ENCODE data around the gene CPLANE2. TPM values are rescaled to one million over a fixed set of nuclear protein-coding genes. Genes with fewer than 3 reads are reported as not detected.
"Not testable (repeated sequence)": the region's sequence is repeated elsewhere in the genome, so short reads cannot be mapped to it uniquely, and the experiment has no call there.

Gene CPLANE2
- total RNA-seq, 2 donors from 2014 or later: 3.0 to 7.8 TPM

DNA sequence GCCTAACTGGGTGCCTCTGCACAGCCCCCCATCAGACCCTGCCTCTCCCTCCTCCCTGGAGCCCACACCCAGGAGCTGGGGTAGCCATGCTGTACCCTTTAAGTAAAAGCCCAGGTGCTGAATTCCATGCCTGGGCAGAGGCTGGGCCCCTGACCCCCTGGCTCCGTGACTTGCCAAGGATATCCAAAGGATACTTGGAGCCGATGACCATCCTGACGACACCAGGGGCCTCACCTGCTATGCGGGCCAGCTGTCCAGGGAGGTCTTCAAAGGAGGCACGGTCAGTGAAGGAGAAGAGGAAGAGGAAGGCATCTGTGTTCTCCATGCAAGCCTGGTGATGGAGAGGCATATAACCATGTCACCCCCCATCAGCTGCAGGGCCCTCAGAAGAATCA, 4.7 kb downstream of the CPLANE2 start:
- peaks cover 23% of the 10 kb centered on the region for H3K4me1 Mint-ChIP-seq (ENCODE audit: low read depth)
- peaks cover 0 to 3% of the 10 kb centered on the region in 2 donors for H3K36me3 Mint-ChIP-seq (ENCODE audit: insufficient read depth in 2 of 2)
- H3K4me3 Mint-ChIP-seq: no peak overlapping the region
- H3K27me3 Mint-ChIP-seq (ENCODE audit: low read depth): peaks cover 19% of the 10 kb centered on the region
- ATAC-seq (replicated peaks in 1 of 2) (no peak), DNase-seq (no peak)
- no peaks in the 10 kb centered on the region for H3K9me3 Mint-ChIP-seq
- no peak overlapping the region for H3K27ac Mint-ChIP-seq

DNA sequence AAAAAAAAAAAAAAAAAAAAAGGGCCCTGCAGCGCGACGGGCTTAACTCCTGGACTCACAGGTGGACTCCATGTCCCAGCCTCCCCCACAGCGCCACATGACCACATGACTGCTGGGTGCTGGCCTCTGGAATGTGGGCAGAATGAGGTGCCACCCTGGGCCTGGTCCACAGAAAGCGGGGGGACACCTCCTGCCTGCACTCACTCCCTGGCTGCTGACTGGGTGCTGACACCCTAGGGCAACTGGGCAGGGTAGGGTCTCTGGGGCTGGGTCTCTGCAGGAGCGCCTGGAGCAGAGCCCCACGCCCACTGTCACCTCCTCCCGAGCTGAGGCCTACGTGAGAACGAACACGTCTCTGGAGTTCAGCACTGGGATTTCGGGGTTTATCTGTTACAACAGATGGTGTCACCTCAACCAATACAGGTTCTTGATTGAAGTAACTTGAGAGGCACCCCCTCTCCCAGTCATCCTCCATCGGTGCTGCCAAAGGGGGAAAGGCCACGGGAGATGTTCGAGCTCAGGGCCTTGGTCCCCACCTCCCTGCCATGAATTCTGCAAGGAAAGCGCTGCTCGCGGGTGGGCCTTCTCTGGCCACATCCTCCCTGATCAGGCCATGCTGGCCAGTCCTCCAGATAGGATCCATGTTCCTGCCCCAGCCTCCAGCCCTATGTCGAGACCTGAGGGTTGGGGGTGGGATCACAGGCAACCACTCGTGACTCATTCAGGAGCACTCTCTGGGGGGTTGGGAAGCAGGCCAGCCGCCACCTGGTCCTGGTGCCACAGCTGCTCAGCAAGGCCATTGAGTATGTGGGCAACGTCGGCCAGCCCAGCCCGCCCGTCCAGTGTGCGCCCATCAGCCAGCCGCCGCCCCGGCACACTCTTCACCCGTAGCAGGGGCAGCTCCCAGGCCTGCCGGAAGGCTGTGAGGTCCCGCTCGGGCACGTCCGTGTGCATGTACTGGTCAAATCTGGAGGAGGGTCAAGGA, 5.4 kb downstream of the CPLANE2 start:
- Mint-ChIP-seq H3K27me3 (ENCODE audit: low read depth) (peaks cover 21% of the 10 kb centered on the region), H3K9me3 (no peaks in the 10 kb centered on the region), H3K36me3 (ENCODE audit: insufficient read depth in 2 of 2) (peaks cover 0 to 4% of the 10 kb centered on the region in 2 donors), H3K4me1 (ENCODE audit: low read depth) (peaks cover 17% of the 10 kb centered on the region), H3K27ac (no peak overlapping the region), H3K4me3 (no peak overlapping the region)
- DNase-seq (no peak), ATAC-seq (replicated peaks in 1 of 2) (no peak)

DNA sequence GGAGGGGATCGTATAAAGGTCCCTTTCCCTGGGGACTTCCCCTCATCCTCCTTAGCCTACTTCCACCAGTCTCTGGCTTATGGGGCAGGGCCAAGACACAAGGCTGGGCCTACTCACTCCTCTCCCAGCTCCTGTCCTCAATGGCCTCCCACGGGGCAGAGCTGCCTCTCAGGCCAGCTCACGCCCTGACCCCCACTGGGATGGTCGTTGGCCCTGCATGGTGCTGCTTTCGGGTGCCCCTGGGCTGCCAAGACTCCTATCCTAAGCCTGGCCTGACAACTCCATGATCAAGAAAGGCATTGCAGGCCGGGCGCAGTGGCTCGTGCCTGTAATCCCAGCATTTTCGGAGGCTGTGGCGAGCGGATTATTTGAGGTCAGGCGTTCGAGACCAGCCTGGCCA, 6.2 kb downstream of the CPLANE2 start:
- H3K36me3 Mint-ChIP-seq (ENCODE audit: insufficient read depth in 2 of 2): peaks cover 0 to 4% of the 10 kb centered on the region in 2 donors
- peaks cover 30% of the 10 kb centered on the region for H3K27me3 Mint-ChIP-seq (ENCODE audit: low read depth)
- ATAC-seq (replicated peaks in 1 of 2): no peak
- H3K27ac Mint-ChIP-seq: no peak overlapping the region
- H3K4me3 Mint-ChIP-seq: no peak overlapping the region
- no peak for DNase-seq
- no peaks in the 10 kb centered on the region for H3K9me3 Mint-ChIP-seq
- peaks cover 8% of the 10 kb centered on the region for H3K4me1 Mint-ChIP-seq (ENCODE audit: low read depth)

DNA sequence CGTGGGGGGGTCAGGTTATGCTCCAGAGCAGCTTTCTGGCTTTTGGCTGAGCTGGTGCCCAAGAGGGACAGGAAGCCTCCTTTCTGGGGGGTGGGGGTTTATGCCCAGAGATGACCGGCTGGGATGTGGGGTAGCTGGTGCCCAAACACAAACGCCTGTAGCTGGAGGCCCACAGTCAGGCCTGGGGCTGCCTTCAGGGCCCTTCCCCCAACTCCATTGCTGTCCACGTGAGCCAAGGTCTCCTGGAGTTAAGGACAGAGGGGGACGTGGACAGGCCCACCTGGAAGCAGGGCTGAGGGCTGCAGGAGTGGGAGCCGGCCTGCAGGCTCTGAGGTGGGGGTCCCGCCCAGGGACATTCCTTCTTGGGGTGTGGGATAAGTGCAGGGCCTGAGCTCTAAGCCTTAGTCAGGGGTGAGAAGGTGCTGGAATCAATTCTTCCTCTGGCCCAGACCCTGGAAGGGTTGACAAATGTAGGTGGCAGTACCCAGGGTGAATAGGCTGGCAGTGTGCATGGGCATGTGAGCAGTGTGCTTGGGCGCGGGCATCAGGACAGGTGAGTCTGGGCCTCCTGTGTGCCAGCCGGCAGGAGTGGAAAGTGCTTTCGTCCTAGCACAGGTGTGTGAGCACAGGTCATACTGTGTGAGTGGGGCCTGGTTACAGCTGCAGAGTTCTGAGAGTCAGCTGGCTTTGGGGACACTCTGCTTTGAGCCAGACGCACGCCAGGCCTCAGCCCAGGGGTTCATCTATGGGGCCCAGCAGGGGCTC, 6.8 kb downstream of the CPLANE2 start:
- H3K27ac Mint-ChIP-seq: no peak overlapping the region
- H3K4me3 Mint-ChIP-seq: no peak overlapping the region
- H3K27me3 Mint-ChIP-seq (ENCODE audit: low read depth): peaks cover 30% of the 10 kb centered on the region
- peaks cover 0 to 4% of the 10 kb centered on the region in 2 donors for H3K36me3 Mint-ChIP-seq (ENCODE audit: insufficient read depth in 2 of 2)
- ATAC-seq (replicated peaks in 1 of 2) (peak in 1 of 2 donors; percentile 16), DNase-seq (no peak)
- no peaks in the 10 kb centered on the region for H3K9me3 Mint-ChIP-seq
- H3K4me1 Mint-ChIP-seq (ENCODE audit: low read depth): peaks cover 8% of the 10 kb centered on the region

DNA sequence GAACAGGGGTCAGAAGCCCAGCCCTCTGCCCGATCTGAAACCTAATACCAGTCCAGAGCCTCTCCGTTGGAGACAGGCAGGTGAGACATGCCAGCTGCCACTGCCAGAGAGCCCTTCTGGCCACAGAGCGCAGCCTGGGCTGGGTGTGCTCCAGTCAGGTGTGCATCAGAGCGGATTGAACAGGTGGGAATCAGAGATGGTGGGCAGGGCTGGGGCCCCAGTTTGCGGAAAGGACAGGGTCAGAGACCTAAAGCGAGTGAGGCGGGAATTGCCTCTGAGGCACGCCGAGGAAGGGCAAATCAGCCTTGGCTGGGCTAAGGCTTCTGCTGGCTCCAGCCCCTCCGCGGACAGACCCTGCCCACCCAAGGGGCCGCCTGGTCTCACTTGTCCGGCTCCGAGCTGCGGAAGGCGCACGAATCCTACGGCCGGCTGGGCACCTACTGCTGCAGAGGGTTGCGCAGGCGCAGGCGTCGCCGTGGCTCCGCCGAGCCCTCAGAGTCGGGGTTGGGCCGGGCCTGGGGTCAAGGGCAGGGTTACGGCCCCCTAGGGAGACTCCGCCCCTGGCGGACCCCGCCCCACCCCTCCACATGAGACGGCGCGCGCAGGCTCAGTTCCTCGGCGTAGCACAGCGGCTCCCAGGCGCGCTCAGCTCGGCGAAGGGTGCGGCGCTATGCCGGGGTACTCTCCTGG, 10.3 kb downstream of the CPLANE2 start:
- H3K4me1 Mint-ChIP-seq (ENCODE audit: low read depth): peaks cover 8% of the 10 kb centered on the region
- H3K27ac Mint-ChIP-seq: no peak overlapping the region
- H3K9me3 Mint-ChIP-seq: no peaks in the 10 kb centered on the region
- no peak overlapping the region for H3K4me3 Mint-ChIP-seq
- peaks cover 37% of the 10 kb centered on the region for H3K27me3 Mint-ChIP-seq (ENCODE audit: low read depth)
- DNase-seq: no peak
- H3K36me3 Mint-ChIP-seq (ENCODE audit: insufficient read depth in 2 of 2): peaks cover 0 to 4% of the 10 kb centered on the region in 2 donors
- ATAC-seq (replicated peaks in 1 of 2): peak in 1 of 2 donors; percentile 33

DNA sequence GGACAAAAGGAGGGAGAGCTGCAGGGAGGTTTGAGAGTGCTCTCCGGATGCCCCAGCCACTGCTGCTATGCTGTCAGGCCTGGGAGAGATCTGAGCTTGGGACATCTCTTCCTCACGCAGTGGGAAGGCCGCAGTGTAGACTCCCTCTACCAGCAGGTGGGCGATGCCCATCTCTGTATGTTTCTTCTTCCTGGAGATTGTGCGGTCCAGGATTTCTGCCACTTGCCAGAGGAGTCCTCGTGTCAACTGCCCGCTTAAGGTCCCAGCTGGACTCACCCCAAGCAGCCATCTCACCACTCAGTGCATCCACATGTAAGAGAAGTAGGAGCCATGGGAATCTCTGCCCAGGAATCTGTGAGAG, 10.9 kb downstream of the CPLANE2 start:
- ATAC-seq (replicated peaks in 1 of 2): no peak
- no peak for DNase-seq
- peaks cover 0 to 4% of the 10 kb centered on the region in 2 donors for H3K36me3 Mint-ChIP-seq (ENCODE audit: insufficient read depth in 2 of 2)
- peaks cover 8% of the 10 kb centered on the region for H3K4me1 Mint-ChIP-seq (ENCODE audit: low read depth)
- peaks cover 37% of the 10 kb centered on the region for H3K27me3 Mint-ChIP-seq (ENCODE audit: low read depth)
- no peaks in the 10 kb centered on the region for H3K9me3 Mint-ChIP-seq
- no peak overlapping the region for H3K4me3 Mint-ChIP-seq
- no peak overlapping the region for H3K27ac Mint-ChIP-seq

DNA sequence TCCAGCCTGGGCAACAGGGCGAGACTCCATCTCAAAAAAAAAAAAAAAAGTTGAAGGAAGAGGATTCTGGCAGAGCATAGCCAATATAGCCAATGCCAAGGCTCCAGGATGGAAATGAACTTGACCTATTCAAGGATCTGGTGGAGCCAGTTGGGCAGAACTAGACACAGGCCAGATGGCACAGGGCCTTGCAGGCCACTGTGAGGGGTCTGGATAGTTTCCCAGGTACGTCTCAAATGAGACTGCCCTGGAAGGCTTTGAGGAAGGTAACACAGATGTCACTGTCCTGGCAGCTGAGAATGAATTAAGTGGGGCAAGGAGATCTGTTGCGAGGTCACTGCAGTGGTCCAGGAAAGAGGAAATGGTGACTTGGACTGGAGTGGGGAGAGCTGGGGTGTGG, 12.5 kb downstream of the CPLANE2 start:
- ATAC-seq (replicated peaks in 1 of 2) (no peak), DNase-seq (no peak)
- Mint-ChIP-seq H3K4me3 (no peak overlapping the region), H3K27me3 (ENCODE audit: low read depth) (peaks cover 37% of the 10 kb centered on the region), H3K27ac (no peak overlapping the region), H3K4me1 (ENCODE audit: low read depth) (peaks cover 15% of the 10 kb centered on the region), H3K9me3 (no peaks in the 10 kb centered on the region), H3K36me3 (ENCODE audit: insufficient read depth in 2 of 2) (peaks cover 0 to 4% of the 10 kb centered on the region in 2 donors)

DNA sequence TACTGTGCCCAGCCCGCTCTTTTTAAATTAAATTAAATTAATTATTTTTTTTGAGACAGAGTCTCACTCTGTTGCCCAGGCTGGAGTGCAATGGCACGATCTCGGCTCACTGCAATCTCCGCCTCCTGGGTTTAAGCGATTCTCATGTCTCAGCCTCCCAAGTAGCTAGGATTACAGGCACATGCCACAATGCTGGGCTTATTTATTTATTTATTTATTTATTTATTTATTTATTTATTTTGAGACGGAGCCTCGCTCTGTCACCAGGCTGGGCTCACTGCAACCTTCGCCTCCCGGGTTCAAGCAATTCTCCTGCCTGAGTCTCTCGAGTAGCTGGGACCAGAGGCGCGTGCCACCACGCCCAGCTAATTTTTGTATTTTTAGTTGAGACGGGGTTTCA, 14.3 kb downstream of the CPLANE2 start:
- DNase-seq; H3K9me3 Mint-ChIP-seq; ATAC-seq (replicated peaks in 1 of 2); H3K36me3 Mint-ChIP-seq (ENCODE audit: insufficient read depth in 2 of 2); H3K4me3 Mint-ChIP-seq; H3K27ac Mint-ChIP-seq: not testable (repeated sequence)
- Mint-ChIP-seq H3K4me1 (ENCODE audit: low read depth) (peaks cover 16% of the 10 kb centered on the region), H3K27me3 (ENCODE audit: low read depth) (peaks cover 22% of the 10 kb centered on the region)

DNA sequence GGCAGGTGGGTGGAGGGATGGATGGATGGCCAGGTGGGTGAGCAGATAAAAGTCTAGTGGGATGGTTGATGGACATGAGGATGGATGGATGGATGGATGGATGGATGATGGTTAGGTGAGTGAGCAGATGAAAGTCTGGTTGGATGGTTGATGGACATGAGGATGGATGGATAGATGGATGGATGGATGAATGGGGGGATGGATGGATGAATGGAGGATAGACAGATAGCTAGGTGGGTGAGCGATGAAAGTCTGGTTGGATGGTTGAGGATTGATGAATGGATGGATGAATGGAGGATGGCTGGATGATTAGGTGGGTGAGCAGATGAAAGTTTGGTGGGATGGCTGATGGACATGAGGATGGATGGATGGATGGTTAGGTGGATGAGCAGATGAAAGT, 15.5 kb downstream of the CPLANE2 start:
- H3K27me3 Mint-ChIP-seq (ENCODE audit: low read depth): peaks cover 15% of the 10 kb centered on the region
- peaks cover 23% of the 10 kb centered on the region for H3K4me1 Mint-ChIP-seq (ENCODE audit: low read depth)
- no peaks in the 10 kb centered on the region for H3K36me3 Mint-ChIP-seq (ENCODE audit: insufficient read depth in 2 of 2)
- ATAC-seq (replicated peaks in 1 of 2) (no peak), DNase-seq (no peak)
- no peak overlapping the region for H3K27ac Mint-ChIP-seq
- no peak overlapping the region for H3K4me3 Mint-ChIP-seq
- no peaks in the 10 kb centered on the region for H3K9me3 Mint-ChIP-seq

DNA sequence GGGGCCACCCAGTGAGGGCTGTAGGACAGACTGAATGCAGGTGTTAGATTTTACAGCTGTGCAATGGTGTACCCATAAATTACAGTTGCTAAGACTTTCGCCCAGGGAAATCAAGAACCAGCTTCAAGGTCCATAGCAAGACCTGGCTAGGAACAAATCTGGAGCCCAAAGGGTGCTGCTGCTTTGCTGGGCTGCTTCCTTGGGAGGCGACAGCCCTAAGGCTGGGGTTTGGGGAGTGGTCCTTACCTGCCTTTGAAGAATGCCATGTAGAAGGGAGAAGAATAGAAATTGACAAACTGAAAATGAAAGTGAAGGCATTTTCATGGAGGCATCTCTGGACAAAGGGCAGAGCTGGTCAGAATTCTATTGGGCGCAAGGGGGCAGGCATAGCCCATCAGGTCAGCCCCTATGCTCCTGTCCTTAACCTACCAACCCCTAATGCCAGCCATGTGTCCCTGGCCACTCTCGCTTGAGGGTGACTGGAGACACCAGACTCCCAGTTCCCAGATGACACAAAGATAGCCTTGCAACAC, 16.9 kb downstream of the CPLANE2 start:
- H3K4me1 Mint-ChIP-seq (ENCODE audit: low read depth): peaks cover 30% of the 10 kb centered on the region
- DNase-seq: no peak
- no peaks in the 10 kb centered on the region for H3K9me3 Mint-ChIP-seq
- no peaks in the 10 kb centered on the region for H3K36me3 Mint-ChIP-seq (ENCODE audit: insufficient read depth in 2 of 2)
- peaks cover 6% of the 10 kb centered on the region for H3K27me3 Mint-ChIP-seq (ENCODE audit: low read depth)
- no peak overlapping the region for H3K4me3 Mint-ChIP-seq
- ATAC-seq (replicated peaks in 1 of 2): no peak
- H3K27ac Mint-ChIP-seq: no peak overlapping the region

DNA sequence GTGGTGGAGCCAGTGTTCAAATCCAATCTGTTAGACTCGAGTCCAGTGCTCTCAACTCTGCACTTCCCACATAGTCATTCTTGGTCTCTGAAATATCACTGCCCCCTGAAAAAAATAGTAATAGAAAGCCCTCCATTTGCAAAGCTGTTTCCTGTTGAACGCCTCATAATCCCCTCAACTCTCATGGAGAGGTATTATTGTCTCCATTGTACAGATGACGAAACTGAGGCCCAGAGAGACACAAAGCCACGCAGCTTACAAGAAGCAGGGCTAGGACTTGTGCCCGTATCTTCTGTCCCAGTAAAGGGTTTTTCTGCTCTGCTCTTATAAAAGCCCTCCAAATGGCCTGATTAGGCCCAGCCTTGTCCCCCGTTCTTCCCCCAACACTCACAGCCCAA, 18.3 kb downstream of the CPLANE2 start:
- Mint-ChIP-seq H3K27me3 (ENCODE audit: low read depth) (no peaks in the 10 kb centered on the region), H3K4me3 (no peak overlapping the region), H3K9me3 (no peaks in the 10 kb centered on the region), H3K36me3 (ENCODE audit: insufficient read depth in 2 of 2) (no peaks in the 10 kb centered on the region), H3K4me1 (ENCODE audit: low read depth) (peaks cover 30% of the 10 kb centered on the region), H3K27ac (no peak overlapping the region)
- DNase-seq (no peak), ATAC-seq (replicated peaks in 1 of 2) (no peak)

DNA sequence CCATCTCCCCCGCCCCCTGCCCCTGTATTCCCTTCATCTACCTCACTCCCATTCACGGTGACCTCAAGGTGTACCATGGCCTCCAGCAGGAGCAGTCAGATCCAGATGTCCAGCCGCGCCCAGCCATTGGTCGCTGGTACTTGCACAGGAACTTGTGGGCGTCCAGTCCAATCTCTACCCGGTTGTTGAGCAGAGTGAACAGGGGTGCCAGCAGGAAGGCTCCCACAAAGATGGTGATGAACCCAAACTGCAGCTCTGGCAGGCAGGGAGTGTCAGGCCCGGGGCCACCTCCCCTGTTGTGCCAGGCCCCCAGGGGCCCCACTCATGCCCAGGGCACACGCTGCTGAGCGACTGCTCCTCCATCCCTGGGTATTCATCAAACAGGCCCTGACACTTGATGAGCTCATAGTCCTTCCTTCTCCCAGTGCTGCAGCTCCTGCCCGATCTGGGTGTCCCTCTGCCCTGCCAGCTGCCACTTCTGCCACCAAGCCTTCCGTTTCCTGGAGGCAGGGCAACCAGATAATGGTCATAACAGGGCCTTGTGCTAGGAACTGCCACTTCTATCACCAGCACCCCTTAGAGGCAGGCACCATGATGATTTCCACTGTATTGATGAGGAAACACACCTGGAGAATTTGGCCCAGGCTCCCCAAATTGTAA, 18.8 kb downstream of the CPLANE2 start:
- peak overlapping the region in 1 of 2 donors; percentile 34 for H3K4me3 Mint-ChIP-seq
- H3K9me3 Mint-ChIP-seq: no peaks in the 10 kb centered on the region
- peaks cover 30% of the 10 kb centered on the region for H3K4me1 Mint-ChIP-seq (ENCODE audit: low read depth)
- DNase-seq: no peak
- ATAC-seq (replicated peaks in 1 of 2): no peak
- H3K27ac Mint-ChIP-seq: no peak overlapping the region
- H3K27me3 Mint-ChIP-seq (ENCODE audit: low read depth): no peaks in the 10 kb centered on the region
- H3K36me3 Mint-ChIP-seq (ENCODE audit: insufficient read depth in 2 of 2): no peaks in the 10 kb centered on the region

Data from activated T-cell treated with anti-CD3 and anti-CD28 coated beads, Interleukin-2, amount 50 U/mL, for 72 hours (primary cell).